ENCODE measurements around the gene TTC39B. TPM values are rescaled to one million over a fixed set of nuclear protein-coding genes. Genes with fewer than 3 reads are reported as not detected.
"Not testable (repeated sequence)": the region's sequence is repeated elsewhere in the genome, so short reads cannot be mapped to it uniquely, and the experiment has no call there.

Gene TTC39B
- total RNA-seq, 1 donor from 2014 or later, result 6.6 TPM

GRCh38 chr9:15243081-15243480 is 63.9 kb downstream of the TTC39B start:
- H3K9me3 Mint-ChIP-seq (ENCODE audit: low read depth), result peaks cover 7% of the 10 kb centered on the region
- H3K36me3 Mint-ChIP-seq (ENCODE audit: insufficient read depth), result peaks cover 4% of the 10 kb centered on the region
- no peak for DNase-seq (ENCODE audit: low spot score, unreplicated experiment)
- no peak overlapping the region for H3K4me3 Mint-ChIP-seq (ENCODE audit: low read depth)
- no peak overlapping the region for H3K27ac Mint-ChIP-seq
- no peaks in the 10 kb centered on the region for H3K4me1 Mint-ChIP-seq (ENCODE audit: low read depth)
- TF ChIP-seq, protein P1, sequence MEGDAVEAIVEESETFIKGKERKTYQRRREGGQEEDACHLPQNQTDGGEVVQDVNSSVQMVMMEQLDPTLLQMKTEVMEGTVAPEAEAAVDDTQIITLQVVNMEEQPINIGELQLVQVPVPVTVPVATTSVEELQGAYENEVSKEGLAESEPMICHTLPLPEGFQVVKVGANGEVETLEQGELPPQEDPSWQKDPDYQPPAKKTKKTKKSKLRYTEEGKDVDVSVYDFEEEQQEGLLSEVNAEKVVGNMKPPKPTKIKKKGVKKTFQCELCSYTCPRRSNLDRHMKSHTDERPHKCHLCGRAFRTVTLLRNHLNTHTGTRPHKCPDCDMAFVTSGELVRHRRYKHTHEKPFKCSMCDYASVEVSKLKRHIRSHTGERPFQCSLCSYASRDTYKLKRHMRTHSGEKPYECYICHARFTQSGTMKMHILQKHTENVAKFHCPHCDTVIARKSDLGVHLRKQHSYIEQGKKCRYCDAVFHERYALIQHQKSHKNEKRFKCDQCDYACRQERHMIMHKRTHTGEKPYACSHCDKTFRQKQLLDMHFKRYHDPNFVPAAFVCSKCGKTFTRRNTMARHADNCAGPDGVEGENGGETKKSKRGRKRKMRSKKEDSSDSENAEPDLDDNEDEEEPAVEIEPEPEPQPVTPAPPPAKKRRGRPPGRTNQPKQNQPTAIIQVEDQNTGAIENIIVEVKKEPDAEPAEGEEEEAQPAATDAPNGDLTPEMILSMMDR (IDR thresholded peaks at IDR 0.05; ENCODE audit: unreplicated experiment), result no peak
- no peaks in the 10 kb centered on the region for H3K27me3 Mint-ChIP-seq

GRCh38 chr9:15240927-15241326 is 66.1 kb downstream of the TTC39B start:
- Mint-ChIP-seq H3K4me1 (ENCODE audit: low read depth) (no peaks in the 10 kb centered on the region), H3K36me3 (ENCODE audit: insufficient read depth) (peaks cover 13% of the 10 kb centered on the region), H3K9me3 (ENCODE audit: low read depth) (peaks cover 25% of the 10 kb centered on the region), H3K27ac (no peak overlapping the region), H3K4me3 (ENCODE audit: low read depth) (no peak overlapping the region), H3K27me3 (no peaks in the 10 kb centered on the region)
- TF ChIP-seq, protein P1 (IDR thresholded peaks at IDR 0.05; ENCODE audit: unreplicated experiment), result no peak
- DNase-seq (ENCODE audit: low spot score, unreplicated experiment), result no peak

GRCh38 chr9:15239816-15240215 is 67.2 kb downstream of the TTC39B start:
- no peaks in the 10 kb centered on the region for H3K27me3 Mint-ChIP-seq
- H3K4me3 Mint-ChIP-seq (ENCODE audit: low read depth), result no peak overlapping the region
- H3K9me3 Mint-ChIP-seq (ENCODE audit: low read depth), result peaks cover 32% of the 10 kb centered on the region
- TF ChIP-seq, protein P1 (IDR thresholded peaks at IDR 0.05; ENCODE audit: unreplicated experiment), result no peak
- no peak for DNase-seq (ENCODE audit: low spot score, unreplicated experiment)
- H3K27ac Mint-ChIP-seq, result no peak overlapping the region
- no peaks in the 10 kb centered on the region for H3K4me1 Mint-ChIP-seq (ENCODE audit: low read depth)
- peaks cover 14% of the 10 kb centered on the region for H3K36me3 Mint-ChIP-seq (ENCODE audit: insufficient read depth)

- no peak overlapping the region for H3K27ac Mint-ChIP-seq
- no peaks in the 10 kb centered on the region for H3K4me1 Mint-ChIP-seq (ENCODE audit: low read depth)
- H3K9me3 Mint-ChIP-seq (ENCODE audit: low read depth), result peaks cover 32% of the 10 kb centered on the region
- H3K4me3 Mint-ChIP-seq (ENCODE audit: low read depth), result no peak overlapping the region
- DNase-seq (ENCODE audit: low spot score, unreplicated experiment), result no peak
- H3K27me3 Mint-ChIP-seq, result no peaks in the 10 kb centered on the region
- TF ChIP-seq, protein P1 (IDR thresholded peaks at IDR 0.05; ENCODE audit: unreplicated experiment), result no peak
- peaks cover 14% of the 10 kb centered on the region for H3K36me3 Mint-ChIP-seq (ENCODE audit: insufficient read depth)
Measured at GRCh38 chr9:15238646-15239045, 68.4 kb downstream of the TTC39B start.

DNA sequence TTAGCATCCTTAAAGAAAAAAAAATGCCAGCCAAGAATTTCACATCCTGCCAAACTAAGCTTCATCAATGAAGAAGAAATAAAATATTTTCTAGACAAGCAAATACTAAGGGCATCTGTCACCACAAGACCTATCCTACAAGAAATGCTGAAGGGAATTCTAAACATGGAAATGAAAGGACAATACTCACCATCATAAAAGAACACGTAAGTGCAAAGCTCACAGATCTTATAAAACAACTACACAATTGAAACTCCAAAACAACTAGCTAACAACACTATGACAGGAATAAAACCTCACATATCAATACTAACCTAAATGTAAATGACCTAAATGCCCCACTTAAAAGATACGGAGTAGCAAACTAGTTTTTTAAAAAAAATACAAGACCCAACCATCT is 71.4 kb downstream of the TTC39B start:
- peaks cover 37% of the 10 kb centered on the region for H3K9me3 Mint-ChIP-seq (ENCODE audit: low read depth)

DNA sequence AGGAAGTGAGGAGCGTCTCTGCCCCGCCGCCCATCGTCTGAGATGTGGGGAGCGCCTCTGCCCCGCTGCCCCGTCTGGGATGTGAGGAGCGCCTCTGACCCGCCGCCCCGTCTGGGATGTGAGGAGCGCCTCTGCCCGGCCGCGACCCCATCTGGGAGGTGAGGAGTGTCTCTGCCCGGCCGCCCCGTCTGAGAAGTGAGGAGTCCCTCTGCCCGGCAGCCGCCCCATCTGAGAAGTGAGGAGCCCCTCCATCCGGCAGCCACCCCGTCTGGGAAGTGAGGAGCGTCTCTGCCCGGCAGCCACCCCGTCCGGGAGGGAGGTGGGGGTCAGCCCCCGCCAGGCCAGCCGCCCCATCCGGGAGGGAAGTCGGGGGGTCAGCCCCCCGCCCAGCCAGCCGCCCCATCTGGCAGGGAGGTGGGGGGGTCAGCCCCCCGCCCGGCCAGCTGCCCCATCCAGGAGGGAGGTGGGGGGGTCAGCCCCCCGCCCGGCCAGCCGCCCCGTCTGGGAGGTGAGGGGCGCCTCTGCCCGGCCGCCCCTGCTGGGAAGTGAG is 73.0 kb downstream of the TTC39B start:
- H3K4me3 Mint-ChIP-seq (ENCODE audit: low read depth); DNase-seq (ENCODE audit: low spot score, unreplicated experiment); H3K4me1 Mint-ChIP-seq (ENCODE audit: low read depth); H3K27ac Mint-ChIP-seq; H3K27me3 Mint-ChIP-seq: not testable (repeated sequence)
- peaks cover 19% of the 10 kb centered on the region for H3K36me3 Mint-ChIP-seq (ENCODE audit: insufficient read depth)
- H3K9me3 Mint-ChIP-seq (ENCODE audit: low read depth), result peaks cover 37% of the 10 kb centered on the region

More for the DNA sequence above, 71.4 kb downstream of the TTC39B start:
- no peaks in the 10 kb centered on the region for H3K4me1 Mint-ChIP-seq (ENCODE audit: low read depth)
- no peak overlapping the region for H3K4me3 Mint-ChIP-seq (ENCODE audit: low read depth)
- peaks cover 19% of the 10 kb centered on the region for H3K36me3 Mint-ChIP-seq (ENCODE audit: insufficient read depth)
- DNase-seq (ENCODE audit: low spot score, unreplicated experiment), result no peak
- H3K27ac Mint-ChIP-seq, result no peak overlapping the region
- TF ChIP-seq, protein P1 (IDR thresholded peaks at IDR 0.05; ENCODE audit: unreplicated experiment), result no peak
- no peaks in the 10 kb centered on the region for H3K27me3 Mint-ChIP-seq

DNA sequence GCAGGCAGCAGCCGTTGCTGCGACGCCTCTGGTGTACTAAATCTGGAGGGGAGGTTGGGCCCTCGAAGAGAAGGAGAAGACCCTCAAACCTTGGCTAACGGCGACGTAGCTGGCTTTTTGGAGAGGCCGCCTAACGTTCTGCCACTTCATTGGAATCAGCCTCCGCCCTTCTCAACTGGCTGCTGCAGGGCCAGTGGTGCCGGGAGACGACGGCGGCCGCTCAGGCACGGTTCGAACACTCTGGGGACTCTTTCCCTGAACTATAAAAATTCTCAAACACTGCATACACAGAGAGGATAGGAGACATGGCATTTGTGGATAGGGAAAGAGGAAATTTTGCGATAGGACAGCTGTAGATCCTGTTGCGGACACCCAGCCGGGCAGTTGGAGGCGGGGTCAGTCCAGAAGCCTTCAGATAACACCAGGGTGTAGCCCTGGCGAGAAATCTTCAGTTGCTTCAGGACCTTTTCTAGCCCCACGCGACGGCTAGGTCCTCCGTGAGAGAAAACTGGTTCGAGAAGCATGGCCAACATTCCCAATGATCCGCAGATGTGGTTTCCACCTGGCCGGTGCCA is 74.2 kb downstream of the TTC39B start:
- H3K4me1 Mint-ChIP-seq (ENCODE audit: low read depth); H3K27ac Mint-ChIP-seq; H3K4me3 Mint-ChIP-seq (ENCODE audit: low read depth); DNase-seq (ENCODE audit: low spot score, unreplicated experiment); H3K27me3 Mint-ChIP-seq: not testable (repeated sequence)
- peaks cover 12% of the 10 kb centered on the region for H3K36me3 Mint-ChIP-seq (ENCODE audit: insufficient read depth)
- peaks cover 27% of the 10 kb centered on the region for H3K9me3 Mint-ChIP-seq (ENCODE audit: low read depth)

Data from progenitor cell of endocrine pancreas (in vitro differentiated cells).